ENCODE measurements around the gene ELN. TPM values are rescaled to one million over a fixed set of nuclear protein-coding genes. Genes with fewer than 3 reads are reported as not detected.

Gene ELN
- total RNA-seq, 1 donor from 2014 or later = 0.47 TPM

DNA sequence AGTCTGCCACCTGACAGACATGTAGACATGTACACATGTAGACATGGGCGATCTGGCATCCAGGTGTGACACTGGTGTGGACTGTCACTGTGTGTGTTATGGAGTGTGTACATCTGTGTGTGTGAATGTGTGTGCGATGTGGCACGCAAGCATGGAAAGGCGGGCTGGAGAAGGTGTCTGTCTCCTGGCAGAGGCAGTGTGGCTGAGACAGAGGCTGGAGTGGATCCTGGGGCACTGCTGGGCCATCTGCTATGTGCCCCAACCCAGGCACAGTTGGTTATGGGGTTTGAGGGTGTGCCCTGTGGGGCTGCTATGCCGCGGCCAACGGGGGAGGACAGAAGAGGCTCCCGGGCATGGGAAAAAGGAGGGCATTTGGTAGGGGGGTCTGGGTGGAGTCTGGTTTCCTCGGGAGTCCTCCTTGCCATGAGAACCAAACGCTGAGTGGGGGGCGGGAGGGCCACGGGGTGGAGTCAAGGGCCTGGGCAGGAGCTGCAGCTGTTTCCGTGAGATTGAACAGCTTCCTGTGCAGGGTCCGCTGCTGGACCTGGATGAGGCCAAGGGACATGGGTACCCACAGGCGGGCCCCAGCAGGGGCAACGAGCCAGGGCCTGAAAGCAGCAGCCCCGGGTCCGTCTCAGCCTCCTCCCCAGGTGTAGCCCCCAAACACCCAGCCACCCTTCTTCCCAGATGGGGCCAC lies 1.3 kb downstream of the ELN start:
- peaks cover 20% of the 10 kb centered on the region for H3K27me3 Mint-ChIP-seq (ENCODE audit: insufficient read depth, low read depth)
- H3K27ac Mint-ChIP-seq = peak overlapping the region; percentile 5
- no peaks in the 10 kb centered on the region for H3K36me3 Mint-ChIP-seq
- H3K9me3 Mint-ChIP-seq = no peaks in the 10 kb centered on the region
- Histone ChIP-seq H3K4me3 (no peak overlapping the region), H3K9me3 (ENCODE audit: low read depth) (no peaks in the 10 kb centered on the region), H3K36me3 (no peaks in the 10 kb centered on the region), H3K4me1 (peaks cover 30% of the 10 kb centered on the region), H3K9ac (no peak overlapping the region), H2AFZ (replicated peaks) (no peak overlapping the region), H3K4me2 (no peak overlapping the region), H3K27ac (no peak overlapping the region), H3K79me2 (ENCODE audit: low read depth) (no peaks in the 10 kb centered on the region), H3K27me3 (peaks cover 10% of the 10 kb centered on the region), H4K20me1 (ENCODE audit: low read depth) (peaks cover 2% of the 10 kb centered on the region), H3F3A (ENCODE audit: low read depth) (peaks cover 9% of the 10 kb centered on the region)
- no peak for DNase-seq (ENCODE audit: low spot score)
- no peak for TF ChIP-seq CTCF (IDR thresholded peaks at IDR 0.05)
- TF ChIP-seq EZH2phosphoT487 (IDR thresholded peaks at IDR 0.05) = no peak
- no peak for TF ChIP-seq EZH2 (IDR thresholded peaks at IDR 0.05)
- H3K4me1 Mint-ChIP-seq = peaks cover 54% of the 10 kb centered on the region
- H3K4me3 Mint-ChIP-seq = no peak overlapping the region

GRCh38 chr7:74029991-74030415 lies 2.0 kb downstream of the ELN start:
- H3F3A ChIP-seq (ENCODE audit: low read depth) = peaks cover 10% of the 10 kb centered on the region
- H4K20me1 ChIP-seq (ENCODE audit: low read depth) = peaks cover 2% of the 10 kb centered on the region
- no peak overlapping the region for H3K9ac ChIP-seq
- no peaks in the 10 kb centered on the region for H3K79me2 ChIP-seq (ENCODE audit: low read depth)
- Mint-ChIP-seq H3K27ac (peak overlapping the region; percentile 59), H3K36me3 (no peaks in the 10 kb centered on the region), H3K9me3 (no peaks in the 10 kb centered on the region), H3K4me1 (peaks cover 60% of the 10 kb centered on the region), H3K27me3 (ENCODE audit: insufficient read depth, low read depth) (peaks cover 16% of the 10 kb centered on the region), H3K4me3 (peak overlapping the region; percentile 39)
- no peak overlapping the region for H2AFZ ChIP-seq (replicated peaks)
- TF ChIP-seq EZH2phosphoT487 (IDR thresholded peaks at IDR 0.05) = no peak
- TF ChIP-seq CTCF (IDR thresholded peaks at IDR 0.05) = no peak
- no peak for TF ChIP-seq EZH2 (IDR thresholded peaks at IDR 0.05)
- peaks cover 10% of the 10 kb centered on the region for H3K27me3 ChIP-seq
- H3K9me3 ChIP-seq (ENCODE audit: low read depth) = no peaks in the 10 kb centered on the region
- peaks cover 32% of the 10 kb centered on the region for H3K4me1 ChIP-seq
- H3K27ac ChIP-seq = no peak overlapping the region
- DNase-seq (ENCODE audit: low spot score) = peak; percentile 48
- no peak overlapping the region for H3K4me2 ChIP-seq
- no peaks in the 10 kb centered on the region for H3K36me3 ChIP-seq
- no peak overlapping the region for H3K4me3 ChIP-seq

DNA sequence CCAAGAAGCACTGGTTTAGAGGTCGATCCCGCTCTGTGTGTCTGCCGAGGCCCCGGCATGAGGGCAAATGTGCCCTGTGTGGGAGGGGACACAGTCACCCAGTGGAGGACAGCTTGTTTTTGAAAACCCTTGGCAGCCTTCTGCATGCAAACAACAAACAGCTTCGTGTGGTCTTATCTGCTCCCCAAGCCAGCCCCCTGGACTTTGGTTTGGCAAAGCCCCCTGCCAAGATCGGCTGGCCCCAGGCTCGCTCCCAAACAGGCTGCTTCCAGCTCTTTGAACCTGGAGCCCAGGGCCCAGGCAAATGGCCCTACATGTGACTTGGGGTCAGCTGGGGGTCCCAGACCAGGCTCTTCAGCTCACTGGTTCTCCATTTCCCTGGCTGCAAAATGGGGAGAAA lies 2.9 kb downstream of the ELN start:
- Mint-ChIP-seq H3K9me3 (no peaks in the 10 kb centered on the region), H3K27ac (no peak overlapping the region), H3K4me3 (peak overlapping the region; percentile 46), H3K36me3 (no peaks in the 10 kb centered on the region), H3K4me1 (peaks cover 58% of the 10 kb centered on the region), H3K27me3 (ENCODE audit: insufficient read depth, low read depth) (peaks cover 15% of the 10 kb centered on the region)
- Histone ChIP-seq H3K4me2 (no peak overlapping the region), H3K4me1 (peaks cover 32% of the 10 kb centered on the region), H3K36me3 (no peaks in the 10 kb centered on the region), H3K27me3 (peaks cover 7% of the 10 kb centered on the region), H2AFZ (replicated peaks) (no peak overlapping the region), H3K9ac (no peak overlapping the region), H4K20me1 (ENCODE audit: low read depth) (peaks cover 2% of the 10 kb centered on the region), H3K27ac (no peak overlapping the region), H3K79me2 (ENCODE audit: low read depth) (no peaks in the 10 kb centered on the region), H3F3A (ENCODE audit: low read depth) (peaks cover 10% of the 10 kb centered on the region), H3K9me3 (ENCODE audit: low read depth) (no peaks in the 10 kb centered on the region), H3K4me3 (no peak overlapping the region)
- no peak for TF ChIP-seq CTCF (IDR thresholded peaks at IDR 0.05)
- TF ChIP-seq EZH2 (IDR thresholded peaks at IDR 0.05) = no peak
- TF ChIP-seq EZH2phosphoT487 (IDR thresholded peaks at IDR 0.05) = no peak
- DNase-seq (ENCODE audit: low spot score) = no peak
